ENCODE results near the gene TRIM75.
"Not testable (repeated sequence)": the region's sequence is repeated elsewhere in the genome, so short reads cannot be mapped to it uniquely, and the experiment has no call there.

TRIM75 gene

DNA sequence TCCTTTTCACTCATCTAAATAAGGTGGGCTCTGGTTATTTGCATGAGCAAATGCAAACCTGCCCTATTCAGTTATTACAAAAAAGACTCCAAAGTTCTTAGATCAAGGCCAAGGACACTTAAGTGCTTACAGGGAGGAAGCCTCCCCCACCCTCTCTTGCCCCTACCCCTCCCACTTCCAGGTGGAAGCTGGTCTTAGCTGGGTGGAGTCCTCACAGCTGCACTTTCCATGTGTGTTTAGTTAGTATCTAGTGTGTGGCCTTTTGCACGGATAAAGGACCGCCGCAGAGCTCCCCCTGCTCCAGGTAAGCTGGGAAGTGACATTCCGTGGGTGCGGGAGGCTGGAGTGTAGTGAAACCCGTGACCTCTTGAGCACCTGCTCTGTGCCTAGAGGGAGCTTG lies at the start of gene TRIM75:
Gene TRIM75, plus strand, starts transcription at position 222 of the 400 bp plus-strand sequence. CDS start 5,282 bp downstream, outside the sequence.
- no peak for DNase-seq (ENCODE audit: low read depth, low spot score)

DNA sequence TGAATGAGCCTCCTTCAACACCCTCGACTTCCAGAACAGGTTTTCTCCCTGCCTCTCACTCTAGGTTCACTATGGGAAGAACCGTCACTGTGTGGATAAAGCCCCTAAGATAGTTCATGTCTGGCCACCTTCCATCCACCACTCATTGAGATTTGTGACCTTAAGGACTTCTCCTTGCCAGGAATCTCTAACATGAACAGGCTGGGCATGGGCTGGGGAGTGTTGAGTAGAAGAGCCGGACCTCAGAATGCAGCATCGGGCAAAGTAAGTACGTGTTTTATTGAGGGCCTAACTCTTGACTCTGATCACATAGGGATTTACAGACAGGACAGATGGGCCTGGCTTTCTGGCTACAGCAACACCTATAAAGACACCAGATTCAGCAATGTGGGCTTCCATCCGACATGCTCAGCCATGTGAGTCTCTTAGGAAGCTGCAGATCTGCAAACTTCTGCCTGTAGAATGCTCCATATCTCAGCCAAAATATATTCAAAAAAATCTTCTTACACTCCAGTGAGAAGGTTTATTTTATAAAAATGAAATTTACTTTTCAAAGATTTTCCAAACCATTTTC lies 48.2 kb upstream of the TRIM75 start:
- DNase-seq (ENCODE audit: low read depth, low spot score) = no peak

DNA sequence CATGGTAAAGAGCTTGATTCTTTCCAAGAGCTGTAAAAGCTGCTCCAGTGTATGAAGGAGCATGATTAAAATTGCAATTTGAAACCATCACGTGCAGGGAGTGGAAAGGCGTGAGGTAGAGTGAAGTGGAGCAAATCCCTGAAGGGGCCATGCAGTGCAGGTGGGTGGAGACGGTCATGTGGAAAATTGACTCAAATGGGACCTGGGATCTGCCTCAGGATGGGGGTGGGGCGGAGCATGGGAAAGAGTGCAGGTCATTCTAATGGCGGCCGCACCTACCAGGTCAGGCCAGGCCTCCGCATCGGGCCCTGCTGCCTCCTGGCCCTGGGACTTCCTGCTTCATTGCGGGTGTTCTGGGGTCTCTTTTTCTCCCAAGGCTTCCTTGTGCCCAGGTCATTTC lies 47.2 kb upstream of the TRIM75 start:
- no peak for DNase-seq (ENCODE audit: low read depth, low spot score)

DNA sequence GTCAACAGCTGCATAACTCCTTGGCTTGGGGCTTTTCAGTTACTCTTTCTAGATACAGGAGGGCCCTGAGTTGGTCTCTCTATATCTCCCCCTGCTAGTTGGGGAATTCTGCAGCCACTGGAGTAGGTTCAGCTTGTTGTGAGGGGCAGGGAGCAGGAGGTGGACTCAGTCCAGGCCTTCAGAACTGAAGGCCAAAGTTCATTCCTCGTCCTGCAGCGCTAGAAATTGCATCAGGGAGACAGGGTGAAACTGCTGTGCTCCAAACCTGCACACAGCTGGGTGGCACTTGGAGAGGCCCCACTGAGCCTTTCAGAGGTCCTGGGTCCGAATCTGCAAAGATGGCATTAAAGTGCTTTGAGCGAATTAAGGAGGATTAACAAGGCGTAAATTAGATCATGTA lies 46.8 kb upstream of the TRIM75 start:
- no peak for DNase-seq (ENCODE audit: low read depth, low spot score)

DNA sequence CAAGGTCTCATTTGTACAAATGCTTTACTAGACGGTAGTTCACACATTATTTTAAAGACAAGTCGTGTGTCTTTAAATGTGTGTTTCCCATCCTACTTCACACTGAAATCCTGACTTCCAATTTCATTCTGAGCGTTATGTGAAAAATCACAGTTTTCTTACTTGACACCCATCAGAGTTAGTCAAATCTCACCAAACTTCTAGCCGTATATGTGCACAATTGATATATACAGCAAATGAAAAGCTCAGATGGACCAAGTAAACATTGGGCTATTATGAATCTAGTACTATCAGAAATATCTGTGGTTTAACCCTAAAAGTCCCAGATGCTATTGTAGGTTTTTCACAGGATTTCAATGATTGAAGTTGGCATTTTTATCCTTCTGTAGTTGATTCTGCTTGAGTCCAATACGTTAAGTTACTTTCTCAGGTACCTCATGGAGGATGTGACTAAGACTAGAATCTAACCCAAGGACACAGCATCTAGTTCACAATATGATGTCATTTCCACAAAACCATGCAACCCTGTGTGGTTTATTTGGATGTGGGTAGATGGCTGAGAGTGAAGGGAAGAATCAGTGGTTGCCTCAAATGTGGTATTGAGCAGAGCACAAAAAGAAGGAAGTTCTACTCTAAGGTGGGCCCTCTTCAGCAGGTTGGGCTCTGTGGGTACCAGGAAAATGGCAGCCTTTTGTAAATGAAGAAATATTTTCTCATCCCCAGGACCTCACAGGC lies 44.0 kb upstream of the TRIM75 start:
- no peak for DNase-seq (ENCODE audit: low read depth, low spot score)

DNA sequence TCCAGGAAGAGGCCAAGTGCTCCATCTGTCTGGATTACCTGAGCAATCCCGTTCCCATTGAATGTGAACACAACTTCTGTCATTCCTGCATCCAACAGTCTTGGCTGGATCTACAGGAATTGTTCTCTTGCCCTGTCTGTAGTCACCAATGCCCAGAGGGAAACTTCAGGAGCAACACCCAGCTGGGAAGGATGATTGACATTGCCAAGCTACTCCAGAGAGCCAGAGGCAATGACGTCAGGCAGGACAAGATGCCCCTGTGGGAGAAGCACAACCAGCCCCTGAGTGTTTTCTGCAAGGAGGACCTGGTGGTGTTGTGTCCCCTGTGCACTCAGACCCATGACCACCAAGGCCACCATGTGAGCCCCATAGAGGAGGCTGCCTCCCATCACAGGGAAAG lies 43.2 kb upstream of the TRIM75 start:
- DNase-seq (ENCODE audit: low read depth, low spot score) = no peak

DNA sequence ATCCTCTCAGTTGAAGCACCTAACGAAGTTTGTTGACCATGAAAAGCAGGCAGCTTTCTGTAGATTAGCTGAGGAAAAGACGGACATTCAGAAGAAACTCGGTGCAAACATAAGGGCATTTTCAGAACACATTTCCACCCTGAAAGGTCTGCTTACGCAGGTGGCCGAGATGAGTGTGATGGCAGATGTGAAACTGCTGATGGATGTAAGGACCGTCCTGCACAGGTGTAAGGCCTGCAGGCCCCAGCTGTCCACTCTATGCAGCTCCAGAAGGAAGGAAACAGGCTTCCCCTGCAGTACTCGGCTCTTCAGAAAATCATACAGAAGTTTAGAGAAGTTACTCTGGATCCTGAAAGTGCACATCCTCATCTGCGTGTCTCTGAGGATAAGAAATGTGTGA lies 42.7 kb upstream of the TRIM75 start:
- no peak for DNase-seq (ENCODE audit: low read depth, low spot score)

DNA sequence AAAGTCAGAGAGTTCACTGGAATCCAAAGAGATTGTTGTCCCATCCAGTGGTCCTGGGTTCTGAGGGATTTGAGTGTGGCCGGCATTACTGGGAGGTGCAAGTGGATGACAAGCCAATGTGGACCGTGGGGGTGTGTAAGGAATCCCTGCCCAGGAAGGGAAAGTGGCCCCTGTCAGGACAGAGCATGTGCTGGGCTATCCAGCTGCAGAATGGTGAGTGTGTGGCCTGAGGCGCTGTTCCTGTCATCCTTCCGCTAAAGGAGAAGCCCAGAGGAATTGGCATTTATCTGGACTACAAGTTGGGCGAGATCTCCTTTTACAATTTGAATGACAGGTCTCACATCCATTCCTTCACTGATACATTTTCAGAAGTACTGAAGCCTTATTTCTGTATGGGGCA lies 42.3 kb upstream of the TRIM75 start:
- DNase-seq (ENCODE audit: low read depth, low spot score) = no peak

DNA sequence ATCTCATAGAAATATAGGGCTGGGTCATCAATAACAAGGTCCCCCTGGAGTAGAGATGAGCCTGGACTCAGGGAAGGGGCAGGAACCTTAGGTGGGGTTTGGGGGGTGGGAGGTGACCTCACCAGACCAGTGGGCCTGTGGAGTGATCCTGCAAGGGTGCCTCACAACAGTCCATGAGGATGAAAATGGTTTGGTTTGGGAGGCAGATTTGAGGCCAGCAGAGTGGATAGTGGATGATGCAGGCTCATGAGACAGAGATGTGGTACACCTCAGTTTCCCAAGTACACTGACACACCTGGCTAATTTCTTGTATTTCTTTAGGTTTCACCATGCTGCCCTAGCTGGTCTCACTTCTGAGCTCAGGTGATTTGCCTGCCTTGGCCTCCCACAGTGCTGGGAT lies 40.0 kb upstream of the TRIM75 start:
- DNase-seq (ENCODE audit: low read depth, low spot score) = no peak

DNA sequence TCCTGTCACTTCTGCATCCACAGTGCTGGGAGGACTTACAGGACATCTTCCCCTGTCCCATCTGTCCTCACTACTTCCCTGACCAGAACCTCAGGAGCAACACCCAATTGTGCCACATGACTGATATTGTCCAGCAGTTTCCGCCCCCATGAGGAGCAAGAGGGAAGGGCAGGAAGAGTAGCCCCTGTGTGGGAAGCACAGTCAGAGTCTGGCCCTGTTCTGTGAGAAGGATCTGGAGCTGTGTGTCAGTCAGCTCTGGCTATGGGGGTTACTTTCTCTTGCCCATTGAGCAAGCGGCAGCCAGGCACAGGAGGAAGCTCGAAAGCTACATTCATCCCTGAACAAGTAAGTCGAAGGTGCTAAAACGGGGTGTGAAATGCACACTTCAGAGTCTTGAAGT lies 36.7 kb upstream of the TRIM75 start:
- DNase-seq (ENCODE audit: low read depth, low spot score) = no peak

DNA sequence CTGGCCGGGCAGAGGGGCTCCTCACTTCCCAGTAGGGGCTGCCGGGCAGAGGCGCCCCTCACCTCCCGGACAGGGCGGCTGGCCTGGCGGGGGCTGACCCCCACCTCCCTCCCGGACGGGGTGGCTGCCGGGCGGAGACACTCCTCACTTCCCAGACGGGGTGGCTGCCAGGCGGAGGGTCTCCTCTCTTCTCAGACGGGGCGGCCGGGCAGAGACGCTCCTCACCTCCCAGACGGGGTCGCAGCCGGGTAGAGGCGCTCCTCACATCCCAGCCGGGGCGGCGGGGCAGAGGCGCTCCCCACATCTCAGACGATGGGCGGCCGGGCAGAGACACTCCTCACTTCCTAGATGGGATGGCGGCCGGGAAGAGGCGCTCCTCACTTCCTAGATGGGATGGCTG lies 33.7 kb upstream of the TRIM75 start:
- not testable (repeated sequence) for DNase-seq (ENCODE audit: low read depth, low spot score)

DNA sequence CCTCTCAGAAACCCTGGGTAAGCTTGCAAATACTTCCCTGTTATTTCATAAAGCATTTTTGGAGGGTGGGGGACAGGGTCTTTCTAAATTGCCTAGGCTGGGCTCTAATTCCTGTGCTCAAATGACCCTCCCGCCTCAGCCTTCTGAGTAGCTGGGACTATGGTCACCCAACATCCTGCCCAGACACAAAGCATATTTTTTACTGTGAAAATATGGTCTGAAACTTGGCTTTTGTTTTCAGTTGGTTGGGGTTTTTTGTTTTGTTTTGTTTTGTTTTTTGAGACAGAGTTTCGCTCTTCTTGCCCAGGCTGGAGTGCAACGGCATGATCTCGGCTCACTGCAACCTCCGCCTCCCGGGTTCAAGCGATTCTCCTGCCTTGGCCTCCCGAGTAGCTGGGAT lies 27.9 kb upstream of the TRIM75 start:
- DNase-seq (ENCODE audit: low read depth, low spot score) = not testable (repeated sequence)

DNA sequence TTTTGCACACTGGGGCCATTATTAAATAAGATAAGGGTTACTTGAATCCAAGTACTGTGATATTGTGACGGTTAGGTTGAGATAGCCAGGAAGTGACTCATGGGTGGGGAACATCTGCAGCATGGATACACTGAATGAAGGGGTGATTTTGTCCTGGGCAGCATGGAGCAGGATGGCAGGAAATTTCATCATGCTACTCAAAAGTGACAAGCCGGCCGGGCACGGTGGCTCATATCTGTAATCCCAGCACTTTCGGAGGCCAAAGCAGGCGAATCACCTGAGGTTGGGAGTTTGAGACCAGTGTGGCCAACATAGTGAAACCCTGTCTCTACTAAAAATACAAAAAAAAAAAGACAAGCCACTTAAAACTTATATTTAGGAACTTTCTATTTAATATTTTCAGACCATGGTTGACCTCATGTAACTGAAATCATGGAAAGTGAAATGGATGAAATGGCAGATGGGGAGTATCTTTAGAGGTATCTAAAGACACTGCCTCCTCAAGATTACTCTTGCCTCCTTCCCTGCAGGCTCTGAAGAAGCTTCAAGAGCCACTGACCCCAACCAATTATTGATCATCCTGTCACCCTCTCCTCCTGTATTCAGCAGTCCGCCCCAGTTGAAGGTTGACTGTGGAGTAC lies 25.8 kb upstream of the TRIM75 start:
- DNase-seq (ENCODE audit: low read depth, low spot score) = no peak

DNA sequence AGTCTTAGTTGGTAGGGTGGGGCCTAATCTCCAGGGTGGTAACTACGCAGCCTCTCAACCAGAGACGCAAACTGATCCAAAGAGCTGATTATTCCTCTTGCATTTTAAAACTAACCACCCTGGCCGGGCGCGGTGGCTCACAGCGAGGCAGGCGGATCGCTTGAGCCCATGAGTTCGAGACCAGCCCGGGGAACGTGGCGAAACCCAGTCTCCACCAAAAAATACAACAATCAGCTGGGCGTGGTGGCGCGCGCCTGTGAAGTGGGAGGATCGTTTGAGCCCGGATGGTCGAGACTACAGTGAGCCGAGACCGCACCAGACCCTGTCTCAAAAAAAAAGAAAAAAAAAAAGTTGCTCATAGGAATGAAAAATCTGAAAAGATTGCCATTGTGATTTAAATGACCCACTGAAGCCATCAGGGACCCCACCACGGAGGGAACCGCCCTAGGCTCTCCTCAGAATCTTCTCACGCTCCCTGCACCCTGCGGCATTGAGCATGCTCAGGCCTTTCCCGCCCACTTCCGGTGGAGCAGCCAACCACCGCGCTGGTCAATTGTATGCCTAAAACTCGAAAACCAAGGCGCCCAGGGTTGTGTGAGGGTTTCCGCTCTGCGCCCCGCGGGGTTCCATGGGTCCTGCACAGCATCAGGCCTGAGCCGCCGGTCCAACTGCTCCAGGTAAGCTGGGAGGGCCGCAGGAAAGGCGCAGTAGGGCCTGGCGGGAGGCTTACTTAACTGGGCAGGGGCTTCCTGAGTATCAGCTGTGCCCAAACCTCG lies 22.0 kb upstream of the TRIM75 start, which contains the start of gene TRIM60:
Gene TRIM60, plus strand, starts transcription at position 564 of the 776 bp plus-strand sequence. CDS start 8,074 bp downstream, outside the sequence.
- DNase-seq (ENCODE audit: low read depth, low spot score) = no peak

DNA sequence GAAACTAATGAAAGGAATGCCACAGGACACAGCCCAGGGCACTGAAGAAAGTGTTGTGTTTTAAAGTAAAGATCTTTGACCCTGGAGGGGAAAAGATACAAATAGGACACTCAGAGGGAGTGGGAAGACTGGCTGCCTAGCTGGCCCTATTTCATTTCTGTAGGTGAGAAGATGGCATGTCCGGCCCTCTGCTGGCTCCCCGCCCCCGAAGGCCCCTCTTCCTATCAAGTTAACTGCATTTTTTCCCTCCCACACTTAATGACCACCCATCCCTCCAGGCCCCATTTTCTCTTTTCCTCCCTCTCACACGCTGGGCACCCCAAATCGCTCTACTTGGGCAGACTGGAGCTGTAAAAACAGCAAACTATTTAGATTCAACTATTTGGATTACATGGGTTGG lies 5.5 kb upstream of the TRIM75 start:
- DNase-seq (ENCODE audit: low read depth, low spot score) = no peak

DNA sequence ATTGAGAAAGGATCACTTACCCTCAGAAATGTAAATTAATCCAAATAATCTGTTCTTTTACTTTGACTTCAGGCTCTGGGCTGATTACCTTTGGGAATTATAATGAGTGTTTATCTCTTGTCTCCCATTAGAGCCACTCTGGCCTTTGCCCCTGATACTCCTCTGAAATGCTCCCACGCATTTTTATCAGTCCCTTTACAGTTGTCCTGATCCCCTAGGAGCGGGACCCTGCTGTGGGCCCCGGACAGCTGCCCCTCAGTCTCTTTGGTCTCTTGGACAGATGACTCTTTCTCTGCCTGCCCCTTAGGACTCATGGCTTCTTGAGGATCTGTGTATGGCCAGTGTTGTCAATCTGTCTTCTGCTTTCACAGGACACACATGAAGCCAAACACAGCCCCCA lies 1.0 kb upstream of the TRIM75 start:
- no peak for DNase-seq (ENCODE audit: low read depth, low spot score)

DNA sequence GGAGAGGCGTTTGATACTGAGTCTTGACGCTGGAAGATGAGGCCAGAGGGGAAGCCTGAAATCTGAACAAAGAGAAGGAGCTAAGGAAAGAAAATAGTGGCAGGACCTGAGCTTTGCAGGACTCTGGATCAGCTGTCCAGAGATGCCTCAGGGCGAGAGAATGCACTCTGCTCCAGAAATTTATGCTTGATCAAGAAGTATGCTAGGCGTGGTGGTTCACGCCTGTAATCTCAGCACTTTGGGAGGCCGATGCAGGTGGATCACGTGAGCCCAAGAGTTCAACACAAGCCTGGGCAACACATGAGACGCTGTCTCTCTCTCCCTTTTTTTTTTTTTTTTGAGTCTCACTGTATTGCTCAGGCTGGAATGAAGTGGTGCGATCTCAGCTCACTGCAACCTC lies 1.9 kb downstream of the TRIM75 start:
- DNase-seq (ENCODE audit: low read depth, low spot score) = no peak

DNA sequence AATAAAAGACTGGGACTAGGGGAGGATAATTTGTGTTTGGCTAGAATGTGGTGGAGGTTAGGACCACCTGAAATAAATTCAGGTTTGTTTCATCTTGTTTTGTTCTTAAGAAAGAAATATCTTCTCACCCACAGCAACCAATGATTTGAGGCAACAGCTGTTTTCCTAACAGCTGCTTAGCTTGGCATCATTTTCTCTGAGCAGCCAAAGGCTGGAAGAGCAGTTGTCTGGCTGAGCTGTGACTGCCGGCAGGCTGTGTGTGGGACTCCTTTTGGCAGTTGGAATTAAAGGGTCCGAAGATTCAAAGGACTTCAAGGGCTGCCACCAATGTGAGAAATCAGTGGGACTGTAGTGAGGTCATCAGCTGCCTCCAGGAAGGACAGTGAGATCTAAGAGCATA lies 5.0 kb downstream of the TRIM75 start:
- no peak for DNase-seq (ENCODE audit: low read depth, low spot score)

DNA sequence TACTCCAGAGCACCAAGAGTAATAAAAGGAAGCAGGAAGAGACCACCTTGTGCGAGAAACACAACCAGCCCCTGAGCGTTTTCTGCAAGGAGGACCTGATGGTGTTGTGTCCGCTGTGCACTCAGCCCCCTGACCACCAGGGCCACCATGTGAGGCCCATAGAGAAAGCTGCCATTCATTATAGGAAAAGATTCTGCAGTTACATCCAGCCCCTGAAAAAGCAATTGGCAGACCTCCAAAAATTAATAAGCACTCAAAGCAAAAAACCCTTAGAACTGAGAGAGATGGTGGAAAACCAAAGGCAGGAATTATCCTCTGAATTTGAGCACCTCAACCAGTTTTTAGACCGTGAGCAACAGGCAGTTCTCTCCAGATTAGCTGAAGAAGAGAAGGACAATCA lies 5.7 kb downstream of the TRIM75 start:
- DNase-seq (ENCODE audit: low read depth, low spot score) = no peak

DNA sequence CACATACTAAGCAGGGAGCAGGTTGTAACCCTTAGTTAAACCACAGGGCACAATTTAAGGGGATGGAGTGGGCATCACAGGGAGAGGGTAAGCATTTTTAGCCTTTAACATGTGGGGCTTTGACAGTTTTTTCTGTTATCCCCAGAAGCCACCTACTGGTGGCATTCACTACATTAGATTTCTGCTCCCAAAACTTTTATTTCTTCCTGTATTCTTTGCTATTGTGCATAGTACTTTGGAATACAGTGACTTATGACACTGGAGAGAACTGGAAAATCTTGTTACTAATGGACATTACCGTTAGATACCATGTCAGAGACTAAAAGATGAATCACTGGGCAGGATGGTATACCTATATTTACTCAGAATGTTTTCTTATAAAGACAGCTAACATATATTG lies 7.3 kb downstream of the TRIM75 start:
- DNase-seq (ENCODE audit: low read depth, low spot score) = no peak

DNA sequence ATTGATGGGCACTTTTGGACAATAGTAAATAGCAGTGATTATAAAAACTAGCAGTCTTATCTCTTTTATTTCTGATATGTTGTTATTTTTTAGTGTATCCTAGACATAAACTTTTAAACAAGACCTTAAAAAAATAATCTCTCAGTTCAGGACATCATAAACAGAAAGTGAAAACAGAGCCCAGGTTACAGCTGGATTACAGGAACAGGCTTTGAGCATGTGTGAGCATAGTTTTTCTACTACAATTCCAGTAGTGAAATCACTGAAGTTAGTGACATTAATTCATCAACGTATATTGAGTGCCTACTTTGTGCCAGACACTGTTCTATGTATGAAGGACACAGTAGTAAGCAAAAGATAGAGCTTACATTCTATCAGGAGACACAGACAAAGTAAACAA lies 16.9 kb downstream of the TRIM75 start:
- DNase-seq (ENCODE audit: low read depth, low spot score) = no peak

DNA sequence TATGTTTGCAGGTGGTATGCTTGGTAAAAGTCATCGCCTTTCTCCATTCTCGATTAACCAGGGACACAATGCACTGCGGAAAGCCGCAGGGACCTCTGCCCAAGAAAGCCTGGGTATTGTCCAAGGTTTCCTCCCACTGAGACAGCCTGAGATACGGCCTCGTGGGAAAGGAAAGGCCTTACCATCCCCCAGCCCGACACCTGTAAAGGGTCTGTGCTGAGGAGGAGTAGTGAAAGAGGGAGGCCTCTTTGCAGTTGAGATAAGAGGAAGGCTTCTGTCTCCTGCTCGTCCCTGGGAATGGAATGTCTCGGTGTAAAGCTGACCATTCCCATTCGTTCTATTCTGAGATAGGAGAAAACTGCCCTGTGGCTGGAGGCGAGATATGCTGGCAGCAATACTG lies 19.7 kb downstream of the TRIM75 start:
- not testable (repeated sequence) for DNase-seq (ENCODE audit: low read depth, low spot score)

Measured in brain pericyte (primary cell).